HepG2 (cell line): ENCODE measurements around the gene CHST6. TPM values are rescaled to one million over a fixed set of nuclear protein-coding genes. Genes with fewer than 3 reads are reported as not detected.

ENCODE experiments used
- ATF4 ChIP-seq, 2 experiments: fragments of 450-650 bp in 1 of 2; sonication (generic) in 1 of 2; formaldehyde crosslinking; IDR thresholded peaks; 2 replicates each; pipeline versions ENCODE4 v1.5.0 to v1.8.0; 2020 to 2022; ENCODE audit warnings: mild to moderate bottlenecking in 1 of 2, missing genetic modification reagents in 1 of 2
- HOXA5 ChIP-seq: sonication (generic); formaldehyde crosslinking; IDR thresholded peaks from 2 replicates; pipeline ENCODE4 v1.4.0; 2020; ENCODE audit warnings: missing genetic modification reagents
- PITX1 ChIP-seq: sonication (generic); formaldehyde crosslinking; IDR thresholded peaks from 2 replicates; pipeline ENCODE4 v1.5.1; 2020; ENCODE audit warnings: mild to moderate bottlenecking, missing genetic modification reagents
- SRSF4 ChIP-seq: fragments of 200-400 bp; formaldehyde crosslinking; IDR thresholded peaks from one replicate; pipeline ENCODE4 v1.6.1; 2018; ENCODE audit warnings: mild to moderate bottlenecking, low read depth, low read length, moderate library complexity; ENCODE audit not compliant: poor library complexity, severe bottlenecking
- ZBTB49 ChIP-seq: sonication (generic); formaldehyde crosslinking; IDR thresholded peaks from 2 replicates; pipeline ENCODE4 v1.4.0; 2020; ENCODE audit warnings: missing genetic modification reagents, borderline replicate concordance
- ZFX ChIP-seq: sonication (generic); formaldehyde crosslinking; IDR thresholded peaks from 2 replicates; pipeline ENCODE4 v1.4.0; 2020; ENCODE audit warnings: mild to moderate bottlenecking, low read depth, missing genetic modification reagents, moderate library complexity
- ZFY ChIP-seq: sonication (generic); formaldehyde crosslinking; IDR thresholded peaks from 2 replicates; pipeline ENCODE4 v1.4.0; 2020; ENCODE audit warnings: missing genetic modification reagents
- ZNF17 ChIP-seq: sonication (generic); formaldehyde crosslinking; IDR thresholded peaks from 2 replicates; pipeline ENCODE4 v1.5.0; 2020; ENCODE audit warnings: mild to moderate bottlenecking, missing genetic modification reagents
- ZNF232 ChIP-seq: sonication (generic); formaldehyde crosslinking; IDR thresholded peaks from 2 replicates; pipeline ENCODE4 v1.4.0; 2020; ENCODE audit warnings: missing genetic modification reagents, borderline replicate concordance
- ZNF296 ChIP-seq: sonication (generic); formaldehyde crosslinking; conservative IDR thresholded peaks from 2 replicates; pipeline ENCODE4 v1.5.0; 2020; ENCODE audit warnings: mild to moderate bottlenecking, missing genetic modification reagents
- ZNF343 ChIP-seq: sonication (generic); formaldehyde crosslinking; IDR thresholded peaks from 2 replicates; pipeline ENCODE4 v1.4.0; 2020; ENCODE audit warnings: mild to moderate bottlenecking, missing genetic modification reagents
- ZNF432 ChIP-seq: sonication (generic); formaldehyde crosslinking; IDR thresholded peaks from 2 replicates; pipeline ENCODE4 v1.5.0; 2020; ENCODE audit warnings: missing genetic modification reagents, mild to moderate bottlenecking, borderline replicate concordance
- ZNF512 ChIP-seq: sonication (generic); formaldehyde crosslinking; IDR thresholded peaks from 2 replicates; pipeline ENCODE4 v1.4.0; 2020; ENCODE audit warnings: mild to moderate bottlenecking, missing genetic modification reagents
- ZZZ3 ChIP-seq: sonication (generic); formaldehyde crosslinking; IDR thresholded peaks from 2 replicates; pipeline ENCODE4 v1.4.0; 2020; ENCODE audit warnings: missing genetic modification reagents, mild to moderate bottlenecking, borderline replicate concordance
- polyA plus RNA-seq, 8 experiments: library from polyadenylated mRNA; depleted of rRNA in 3 of 8; stranded (reverse) in 7 of 8; unstranded in 1 of 8; fragments of >200 nt; fragmentation: Illumina TruSeq in 4 of 8; extraction: Trizol in 4 of 8; gene quantifications; 2 replicates each; pipeline versions ENCODE4 v1.2.1 to v1.2.3, GENCODE V29; 2011 to 2016; ENCODE audit warnings: low read depth in 4 of 8, missing spikeins in 1 of 8, mixed read lengths in 1 of 8; ENCODE audit not compliant: insufficient read depth in 1 of 8
- total RNA-seq, 5 experiments: library from RNA; depleted of rRNA; stranded (reverse); fragments of >200 nt; fragmentation: Illumina TruSeq; extraction: Trizol; gene quantifications; 2 replicates each; pipeline ENCODE4 v1.2.3, GENCODE V29; 2016; ENCODE audit warnings: low read depth in 1 of 5
- TF ChIP-seq, protein P1 (sequence below): sonication (generic); formaldehyde crosslinking; IDR thresholded peaks from 2 replicates; pipeline ENCODE4 v1.9.0; 2022; ENCODE audit warnings: missing genetic modification reagents, mild to moderate bottlenecking, borderline replicate concordance
- TF ChIP-seq, protein P2 (sequence below): IDR thresholded peaks from 2 replicates; pipeline ENCODE4 v1.6.1; 2012; ENCODE audit warnings: low read length, improper control_type of control experiment

The CHST6 gene
- total and polyA plus RNA-seq, 2 of the 13 experiments (the other 11 are each of a cell fraction or from before 2014, with no cell fraction given) = 0.18 to 0.91 TPM

GRCh38 chr16:75464122-75464918, 30.9 kb downstream of the CHST6 start, which contains the start of gene TMEM170A (continued):
- TF ChIP-seq ATF4 (CRISPR knock-in tag; IDR thresholded peaks at IDR 0.05) (peak in 1 of 2 experiments; percentile 77; a peak in 2 of 4 replicates), ZFX (CRISPR knock-in tag) (peak; percentile 95), PITX1 (CRISPR knock-in tag) (peak; percentile 83), ZNF296 (CRISPR knock-in tag) (peak; percentile 65; the same call in 1 of the 2 replicates), ZBTB49 (CRISPR knock-in tag) (no peak), ZNF17 (CRISPR knock-in tag) (no peak), ZNF512 (CRISPR knock-in tag) (no peak), ZNF343 (no peak), ZNF432 (CRISPR knock-in tag) (no peak), SRSF4 (no peak), ZZZ3 (CRISPR knock-in tag) (no peak), ZNF232 (CRISPR knock-in tag) (peak; percentile 9; the same call in 1 of the 2 replicates), HOXA5 (CRISPR knock-in tag) (0 out of 2 replicates have a peak, but pooled peaks have one; percentile 35), ZFY (peak; percentile 97)
- TF ChIP-seq, protein P1, sequence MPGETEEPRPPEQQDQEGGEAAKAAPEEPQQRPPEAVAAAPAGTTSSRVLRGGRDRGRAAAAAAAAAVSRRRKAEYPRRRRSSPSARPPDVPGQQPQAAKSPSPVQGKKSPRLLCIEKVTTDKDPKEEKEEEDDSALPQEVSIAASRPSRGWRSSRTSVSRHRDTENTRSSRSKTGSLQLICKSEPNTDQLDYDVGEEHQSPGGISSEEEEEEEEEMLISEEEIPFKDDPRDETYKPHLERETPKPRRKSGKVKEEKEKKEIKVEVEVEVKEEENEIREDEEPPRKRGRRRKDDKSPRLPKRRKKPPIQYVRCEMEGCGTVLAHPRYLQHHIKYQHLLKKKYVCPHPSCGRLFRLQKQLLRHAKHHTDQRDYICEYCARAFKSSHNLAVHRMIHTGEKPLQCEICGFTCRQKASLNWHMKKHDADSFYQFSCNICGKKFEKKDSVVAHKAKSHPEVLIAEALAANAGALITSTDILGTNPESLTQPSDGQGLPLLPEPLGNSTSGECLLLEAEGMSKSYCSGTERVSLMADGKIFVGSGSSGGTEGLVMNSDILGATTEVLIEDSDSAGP (CRISPR knock-in tag) = peak; percentile 84
- TF ChIP-seq, protein P2, sequence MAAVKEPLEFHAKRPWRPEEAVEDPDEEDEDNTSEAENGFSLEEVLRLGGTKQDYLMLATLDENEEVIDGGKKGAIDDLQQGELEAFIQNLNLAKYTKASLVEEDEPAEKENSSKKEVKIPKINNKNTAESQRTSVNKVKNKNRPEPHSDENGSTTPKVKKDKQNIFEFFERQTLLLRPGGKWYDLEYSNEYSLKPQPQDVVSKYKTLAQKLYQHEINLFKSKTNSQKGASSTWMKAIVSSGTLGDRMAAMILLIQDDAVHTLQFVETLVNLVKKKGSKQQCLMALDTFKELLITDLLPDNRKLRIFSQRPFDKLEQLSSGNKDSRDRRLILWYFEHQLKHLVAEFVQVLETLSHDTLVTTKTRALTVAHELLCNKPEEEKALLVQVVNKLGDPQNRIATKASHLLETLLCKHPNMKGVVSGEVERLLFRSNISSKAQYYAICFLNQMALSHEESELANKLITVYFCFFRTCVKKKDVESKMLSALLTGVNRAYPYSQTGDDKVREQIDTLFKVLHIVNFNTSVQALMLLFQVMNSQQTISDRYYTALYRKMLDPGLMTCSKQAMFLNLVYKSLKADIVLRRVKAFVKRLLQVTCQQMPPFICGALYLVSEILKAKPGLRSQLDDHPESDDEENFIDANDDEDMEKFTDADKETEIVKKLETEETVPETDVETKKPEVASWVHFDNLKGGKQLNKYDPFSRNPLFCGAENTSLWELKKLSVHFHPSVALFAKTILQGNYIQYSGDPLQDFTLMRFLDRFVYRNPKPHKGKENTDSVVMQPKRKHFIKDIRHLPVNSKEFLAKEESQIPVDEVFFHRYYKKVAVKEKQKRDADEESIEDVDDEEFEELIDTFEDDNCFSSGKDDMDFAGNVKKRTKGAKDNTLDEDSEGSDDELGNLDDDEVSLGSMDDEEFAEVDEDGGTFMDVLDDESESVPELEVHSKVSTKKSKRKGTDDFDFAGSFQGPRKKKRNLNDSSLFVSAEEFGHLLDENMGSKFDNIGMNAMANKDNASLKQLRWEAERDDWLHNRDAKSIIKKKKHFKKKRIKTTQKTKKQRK = no peak
